Kidney (tissue), 14 donors: ENCODE results near the gene NLRC5. TPM values are rescaled to one million over a fixed set of nuclear protein-coding genes. Genes with fewer than 3 reads are reported as not detected.

Experiments
- DNase-seq, 5 donors: peaks; one replicate each; pipeline ENCODE4 v3.0.0-alpha.2; 2013 to 2020
- FAIRE-seq: peaks from 2 replicates; lab custom pipeline; 2012; peaks lifted over from hg19 to GRCh38; lab: Jason Lieb, UNC
- H3K27ac ChIP-seq, 2 donors: one replicate each; pipeline ENCODE4 v1.7.0; 2013; ENCODE audit warnings: low read depth in 2 of 2, low read length in 2 of 2, inconsistent platforms in 1 of 2
- H3K27me3 ChIP-seq: one replicate; pipeline ENCODE4 v1.7.1; 2013; ENCODE audit warnings: low read length, inconsistent platforms; ENCODE audit not compliant: control insufficient read depth, insufficient read depth
- H3K36me3 ChIP-seq, 3 donors: one replicate each; pipeline versions ENCODE4 v1.7.0 to v1.7.1; 2013; ENCODE audit warnings: low read length in 3 of 3, control low read depth in 1 of 3, inconsistent platforms in 1 of 3; ENCODE audit not compliant: insufficient read depth in 3 of 3, control insufficient read depth in 2 of 3
- H3K4me1 ChIP-seq, 3 donors: one replicate each; pipeline versions ENCODE4 v1.7.0 to v1.7.1; 2013; ENCODE audit warnings: low read length in 3 of 3, inconsistent platforms in 1 of 3, low read depth in 1 of 3; ENCODE audit not compliant: control insufficient read depth in 2 of 3, insufficient read depth in 2 of 3
- H3K4me3 ChIP-seq, 3 donors: one replicate each; pipeline versions ENCODE4 v1.7.0 to v1.8.1; 2013; ENCODE audit warnings: low read length in 3 of 3, control low read depth in 1 of 3, inconsistent platforms in 1 of 3
- H3K9ac ChIP-seq, 3 donors: one replicate each; pipeline versions ENCODE4 v1.7.0 to v1.7.1; 2013; ENCODE audit warnings: low read length in 3 of 3, control low read depth in 1 of 3, inconsistent platforms in 1 of 3
- H3K9me3 ChIP-seq, 3 donors: one replicate each; pipeline versions ENCODE4 v1.7.0 to v1.7.1; 2013; ENCODE audit warnings: low read length in 3 of 3, control low read depth in 1 of 3, inconsistent platforms in 1 of 3; ENCODE audit not compliant: control insufficient read depth in 2 of 3, insufficient read depth in 1 of 3
- intact Hi-C: fragments of 100-400 bp; cut with DNase I; formaldehyde crosslinking; loops from one replicate; pipeline ENCODE4 v1.11.1; 2022
- polyA plus RNA-seq: library from polyadenylated mRNA; stranded (reverse); fragments of 350-450 nt; fragmentation: Illumina TruSeq; extraction: RNeasy Lipid Tissue Mini Kit (QIAGEN cat#74804); gene quantifications from one replicate; pipeline ENCODE4 v1.2.3, GENCODE V29; 2014; ENCODE audit warnings: low read depth, low replicate concordance; ENCODE audit not compliant: insufficient read depth
- total RNA-seq: library from RNA; stranded (reverse); fragmentation: NEBNext Ultra II Directional; extraction: Animal tissue kit (Norgen Biotek cat#: 25700); gene quantifications from one replicate; pipeline ENCODE4 v1.2.1, GENCODE V29; 2021
- TF ChIP-seq, protein P1 (sequence below): IDR thresholded peaks from 3 replicates; pipeline ENCODE4 v1.5.1; 2012; ENCODE audit warnings: mild to moderate bottlenecking, moderate library complexity, borderline replicate concordance; ENCODE audit not compliant: insufficient read depth; ENCODE audit errors: extremely low read depth
- donor health status: control.
- donor health status: control.
- donor health status: control.
- donor health status: control.
- donor health status: control.
- donor health status: DM: yes; HTN: yes; CAD: no.
- donor health status: Normal renal cell carcinoma (clear cell type).

Gene NLRC5
- total and polyA plus RNA-seq, 2 donors from 2014 or later, result 7.1 to 55.6 TPM

DNA sequence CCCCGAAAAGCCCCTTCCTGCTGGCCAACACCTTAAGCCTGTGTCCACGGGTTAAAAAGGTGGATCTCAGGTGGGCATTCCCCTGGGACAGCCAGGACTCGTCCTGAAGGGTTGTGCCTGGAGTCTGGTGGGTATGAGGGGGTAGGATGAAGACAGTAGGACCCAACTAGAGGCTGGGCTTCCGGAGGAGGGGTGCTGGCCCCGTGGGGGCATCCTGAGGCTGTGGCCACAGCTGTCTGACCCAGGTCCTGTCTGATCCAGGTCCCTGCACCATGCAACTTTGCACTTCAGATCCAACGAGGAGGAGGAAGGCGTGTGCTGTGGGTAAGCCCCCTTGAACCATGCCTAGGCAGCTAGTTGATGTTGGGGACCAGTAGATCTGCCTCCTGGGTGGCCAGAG is 65.4 kb downstream of the NLRC5 start:
- no peak overlapping the region for H3K27ac ChIP-seq
- no peak for FAIRE-seq
- H3K4me1 ChIP-seq, result no peaks in the 10 kb centered on the region
- TF ChIP-seq, protein P1, sequence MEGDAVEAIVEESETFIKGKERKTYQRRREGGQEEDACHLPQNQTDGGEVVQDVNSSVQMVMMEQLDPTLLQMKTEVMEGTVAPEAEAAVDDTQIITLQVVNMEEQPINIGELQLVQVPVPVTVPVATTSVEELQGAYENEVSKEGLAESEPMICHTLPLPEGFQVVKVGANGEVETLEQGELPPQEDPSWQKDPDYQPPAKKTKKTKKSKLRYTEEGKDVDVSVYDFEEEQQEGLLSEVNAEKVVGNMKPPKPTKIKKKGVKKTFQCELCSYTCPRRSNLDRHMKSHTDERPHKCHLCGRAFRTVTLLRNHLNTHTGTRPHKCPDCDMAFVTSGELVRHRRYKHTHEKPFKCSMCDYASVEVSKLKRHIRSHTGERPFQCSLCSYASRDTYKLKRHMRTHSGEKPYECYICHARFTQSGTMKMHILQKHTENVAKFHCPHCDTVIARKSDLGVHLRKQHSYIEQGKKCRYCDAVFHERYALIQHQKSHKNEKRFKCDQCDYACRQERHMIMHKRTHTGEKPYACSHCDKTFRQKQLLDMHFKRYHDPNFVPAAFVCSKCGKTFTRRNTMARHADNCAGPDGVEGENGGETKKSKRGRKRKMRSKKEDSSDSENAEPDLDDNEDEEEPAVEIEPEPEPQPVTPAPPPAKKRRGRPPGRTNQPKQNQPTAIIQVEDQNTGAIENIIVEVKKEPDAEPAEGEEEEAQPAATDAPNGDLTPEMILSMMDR, result no peak
- H3K4me3 ChIP-seq, result no peak overlapping the region
- intact Hi-C loops, result no loop called here
- no peaks in the 10 kb centered on the region for H3K27me3 ChIP-seq
- no peaks in the 10 kb centered on the region for H3K9me3 ChIP-seq
- H3K36me3 ChIP-seq, result peaks cover 0 to 2% (median 0%) of the 10 kb centered on the region in 3 donors
- H3K9ac ChIP-seq, result no peak overlapping the region
- DNase-seq, result no peak

DNA sequence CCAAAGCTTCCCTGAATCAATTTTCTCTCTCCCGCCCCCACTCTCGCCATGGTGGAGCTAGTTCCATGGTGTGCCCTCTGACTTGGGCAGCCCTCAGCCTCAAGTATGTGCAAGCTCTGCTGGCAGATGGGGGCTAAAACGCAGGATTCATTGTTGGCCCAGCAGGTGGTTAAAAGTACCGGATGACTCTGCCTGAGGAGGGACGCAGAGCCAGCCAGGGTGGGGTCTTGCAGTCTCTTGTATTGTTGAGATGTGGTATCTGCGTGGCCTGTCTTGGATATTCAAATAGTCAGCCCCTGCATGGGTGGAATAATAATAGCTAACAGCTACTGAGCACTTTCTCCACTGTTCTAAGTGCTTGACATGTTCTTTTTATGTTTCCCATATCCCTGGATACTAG is 66.3 kb downstream of the NLRC5 start:
- Histone ChIP-seq H3K4me3 (no peak overlapping the region), H3K9ac (no peak overlapping the region), H3K4me1 (no peaks in the 10 kb centered on the region), H3K27me3 (no peaks in the 10 kb centered on the region), H3K27ac (no peak overlapping the region), H3K9me3 (no peaks in the 10 kb centered on the region), H3K36me3 (peaks cover 0 to 2% (median 0%) of the 10 kb centered on the region in 3 donors)
- intact Hi-C loops, result no loop called here
- no peak for DNase-seq
- TF ChIP-seq, protein P1, result no peak
- FAIRE-seq, result no peak

DNA sequence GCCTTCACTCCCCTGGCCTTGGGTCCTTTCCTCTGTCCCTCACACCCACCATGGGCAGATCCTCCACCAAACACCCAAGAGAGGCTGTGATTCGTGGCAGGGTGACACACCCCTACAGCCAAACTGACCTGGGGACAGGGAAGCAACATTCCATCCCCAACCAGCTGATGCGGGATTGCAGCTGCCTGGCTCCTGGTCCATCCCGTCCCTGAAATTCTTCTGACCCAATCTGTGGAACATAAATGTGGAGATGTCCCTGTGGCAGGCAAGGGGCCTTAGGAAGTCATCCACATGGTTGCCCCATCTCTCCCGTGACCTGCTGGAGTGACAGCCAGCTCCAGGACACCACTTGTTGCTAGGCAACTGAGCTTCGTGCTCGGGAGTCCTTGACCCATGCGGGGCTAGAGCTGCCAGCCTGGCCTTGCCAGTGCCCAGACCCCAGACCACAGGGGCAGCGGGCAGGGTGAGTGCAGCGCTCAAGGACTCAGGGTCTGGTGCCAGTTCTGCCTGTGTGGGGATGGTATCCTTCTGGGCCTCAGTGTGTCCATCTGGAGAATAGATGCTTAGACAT is 69.0 kb downstream of the NLRC5 start:
- intact Hi-C loops, result no loop called here
- no peak for DNase-seq
- H3K27ac ChIP-seq, result no peak overlapping the region
- TF ChIP-seq, protein P1, result no peak
- peaks cover 0 to 2% (median 0%) of the 10 kb centered on the region in 3 donors for H3K36me3 ChIP-seq
- FAIRE-seq, result no peak
- peaks cover 0 to 5% (median 0%) of the 10 kb centered on the region in 3 donors for H3K4me1 ChIP-seq
- H3K9me3 ChIP-seq, result no peaks in the 10 kb centered on the region
- H3K27me3 ChIP-seq, result no peaks in the 10 kb centered on the region
- no peak overlapping the region for H3K9ac ChIP-seq
- no peak overlapping the region for H3K4me3 ChIP-seq
